ENCODE results near the gene ADIG. TPM values are rescaled to one million over a fixed set of nuclear protein-coding genes. Genes with fewer than 3 reads are reported as not detected.

ADIG gene
- total and polyA plus RNA-seq, 2 of the 13 experiments (the other 11 are each of a cell fraction or from before 2014, with no cell fraction given), result 0.15 TPM; not detected in 1

- TF ChIP-seq ZNF33A (CRISPR knock-in tag; IDR thresholded peaks at IDR 0.05; ENCODE audit: borderline replicate concordance) (no peak), MIER3 (CRISPR knock-in tag; IDR thresholded peaks at IDR 0.05; ENCODE audit: borderline replicate concordance) (peak; percentile 54; the same call in 1 of the 2 replicates), KDM6A (CRISPR knock-in tag; IDR thresholded peaks at IDR 0.05; ENCODE audit: low read depth) (no peak), ELF4 (CRISPR knock-in tag; IDR thresholded peaks at IDR 0.05; ENCODE audit: borderline replicate concordance) (no peak), HNF4G (IDR thresholded peaks at IDR 0.05; ENCODE audit: borderline replicate concordance, low read depth, low read length) (no peak), HNF4G (CRISPR knock-in tag; IDR thresholded peaks at IDR 0.05; ENCODE audit: borderline replicate concordance, low read depth) (no peak), MAZ (IDR thresholded peaks at IDR 0.05; ENCODE audit: borderline replicate concordance, low read depth, low read length) (no peak), MAZ (CRISPR knock-in tag; IDR thresholded peaks at IDR 0.05; ENCODE audit: low read depth) (no peak), CHCHD3 (CRISPR knock-in tag; IDR thresholded peaks at IDR 0.05) (no peak), ZNF737 (CRISPR knock-in tag; IDR thresholded peaks at IDR 0.05; ENCODE audit: borderline replicate concordance) (no peak), AKNA (CRISPR knock-in tag; IDR thresholded peaks at IDR 0.05; ENCODE audit: borderline replicate concordance) (no peak), SAP130 (CRISPR knock-in tag; IDR thresholded peaks at IDR 0.05; ENCODE audit: low read depth) (no peak; the same call in 1 of the 2 replicates), ATF6 (CRISPR knock-in tag; conservative IDR thresholded peaks at IDR 0.05) (no peak), ZGPAT (CRISPR knock-in tag; IDR thresholded peaks at IDR 0.05) (peak; percentile 30; the same call in 1 of the 2 replicates), SIN3B (IDR thresholded peaks at IDR 0.05; ENCODE audit: low read length) (no peak), HIC2 (CRISPR knock-in tag; IDR thresholded peaks at IDR 0.05; ENCODE audit: low read depth) (no peak), ADNP (CRISPR knock-in tag; IDR thresholded peaks at IDR 0.05) (no peak), MTF2 (CRISPR knock-in tag; IDR thresholded peaks at IDR 0.05; ENCODE audit: borderline replicate concordance) (no peak), SSRP1 (CRISPR knock-in tag; IDR thresholded peaks at IDR 0.05) (no peak)
These were observed 18.4 kb downstream of the ADIG start (continued) for GRCh38 chr20:38599410-38599882.

Data from HepG2 (cell line).